HG03159 (cell line): ENCODE measurements around the gene ASB5.

Experiments used
- ATAC-seq: cut with Tn5 transposase; IDR thresholded peaks from one replicate; pipeline ENCODE4 v1.9.1; 2021; ENCODE audit warnings: mild to moderate bottlenecking, moderate library complexity; ENCODE audit not compliant: unreplicated experiment

ASB5 gene

GRCh38 chr4:176185051-176185450 lies 84.0 kb downstream of the ASB5 start:
- ATAC-seq: no peak
